AG04450 (cell line): ENCODE results near the gene POLDIP2. TPM values are rescaled to one million over a fixed set of nuclear protein-coding genes. Genes with fewer than 3 reads are reported as not detected.
A peak's percentile ranks its signal among the peaks of the same experiment; 100 is the strongest.

Experiments
- CTCF ChIA-PET: fragments of 300-600, 350-600 bp; formaldehyde crosslinking; extraction: SDS; loops from one replicate; lab custom pipeline; 2022; ENCODE audit warnings: antibody characterized with exemption, inconsistent platforms; lab: Charles Lee
- POLR2A ChIA-PET: fragments of 350-600 bp; formaldehyde crosslinking; extraction: SDS; loops from one replicate; lab custom pipeline; 2021; ENCODE audit warnings: antibody characterized with exemption, inconsistent platforms; lab: Yijun Ruan, JAX
- DNase-seq: peaks from one replicate; pipeline ENCODE4 v3.0.0-alpha.2; 2011; ENCODE audit warnings: low read depth, low spot score
- H3K27ac ChIP-seq: one replicate; pipeline ENCODE4 v1.5.1; 2012; ENCODE audit warnings: low read depth, low read length, control low read depth
- H3K27me3 ChIP-seq: one replicate; pipeline ENCODE4 v1.6.0; 2012; ENCODE audit warnings: low read length; ENCODE audit not compliant: control insufficient read depth, insufficient read depth
- H3K4me3 ChIP-seq: 2 replicates; pipeline ENCODE4 v1.5.1; 2011; ENCODE audit warnings: mild to moderate bottlenecking, low read depth, low read length, control low read depth
- H3K9me3 ChIP-seq: 2 replicates; pipeline ENCODE4 v1.5.1; 2012; ENCODE audit warnings: low read length; ENCODE audit not compliant: control insufficient read depth, insufficient read depth
- CTCF ChIP-seq: IDR thresholded peaks from 2 replicates; pipeline ENCODE4 v1.5.1; 2011; ENCODE audit warnings: low read depth, low read length, control low read depth, inconsistent platforms
- polyA plus RNA-seq: library from polyadenylated mRNA; depleted of rRNA; stranded (reverse); fragments of >200 nt; gene quantifications from 2 replicates; pipeline ENCODE4 v1.2.3, GENCODE V29; 2011

POLDIP2 gene
- polyA plus RNA-seq, 1 experiment = 84.7 TPM

- H3K27me3 ChIP-seq = no peaks in the 10 kb centered on the region
- no peak for TF ChIP-seq CTCF
- DNase-seq = no peak
- H3K9me3 ChIP-seq = no peaks in the 10 kb centered on the region; the same call in 1 of the 2 replicates
- CTCF ChIA-PET = no interaction called here
- POLR2A ChIA-PET = no interaction called here
- H3K4me3 ChIP-seq = no peak overlapping the region
- H3K27ac ChIP-seq = no peak overlapping the region
Observed at GRCh38 chr17:28333083-28333746, 24.1 kb downstream of the POLDIP2 start.

- H3K27me3 ChIP-seq = no peaks in the 10 kb centered on the region
- ChIA-PET POLR2A (no interaction called here), CTCF (no interaction called here)
- H3K27ac ChIP-seq = no peak overlapping the region
- no peak for TF ChIP-seq CTCF
- no peak for DNase-seq
- H3K4me3 ChIP-seq = no peak overlapping the region
- no peaks in the 10 kb centered on the region; the same call in 1 of the 2 replicates for H3K9me3 ChIP-seq
Observed at GRCh38 chr17:28331891-28332420, 25.4 kb downstream of the POLDIP2 start.

GRCh38 chr17:28330671-28331070 is 26.7 kb downstream of the POLDIP2 start:
- POLR2A ChIA-PET = no interaction called here
- no peaks in the 10 kb centered on the region for H3K27me3 ChIP-seq

GRCh38 chr17:28328325-28328724 is 29.0 kb downstream of the POLDIP2 start:
- H3K4me3 ChIP-seq = no peak overlapping the region
- no peak overlapping the region for H3K27ac ChIP-seq
- ChIA-PET CTCF (interaction anchor here (0.6 to 1.2 kb wide), 3 partner anchors 97 to 435 kb away, joined by 3 to 5 read pairs (median 4); partner anchors contain the start of gene LYRM9), POLR2A (no interaction called here)
- DNase-seq = no peak
- no peaks in the 10 kb centered on the region for H3K27me3 ChIP-seq
- TF ChIP-seq CTCF = no peak
- no peaks in the 10 kb centered on the region for H3K9me3 ChIP-seq

More at GRCh38 chr17:28330671-28331070, 26.7 kb downstream of the POLDIP2 start:
- Histone ChIP-seq H3K4me3 (no peak overlapping the region), H3K27ac (no peak overlapping the region), H3K9me3 (no peaks in the 10 kb centered on the region; the same call in 1 of the 2 replicates)
- CTCF ChIA-PET = interaction anchor here (1.0 to 1.2 kb wide), 3 partner anchors 11 to 525 kb away, joined by 3 to 4 read pairs (median 3); partner anchors contain the start of gene TMEM97
- DNase-seq = no peak
- no peak for TF ChIP-seq CTCF

GRCh38 chr17:28327709-28328108 is 29.6 kb downstream of the POLDIP2 start:
- TF ChIP-seq CTCF = peak; percentile 30; the same call in 1 of the 2 replicates
- ChIA-PET POLR2A (no interaction called here), CTCF (interaction anchor here (0.7 to 1.2 kb wide), 2 partner anchors 96 to 434 kb away, joined by 4 to 5 read pairs; partner anchors contain the start of gene LYRM9)
- Histone ChIP-seq H3K9me3 (no peaks in the 10 kb centered on the region), H3K27ac (no peak overlapping the region), H3K27me3 (no peaks in the 10 kb centered on the region), H3K4me3 (no peak overlapping the region)
- DNase-seq = no peak
